Trophoblast cell (in vitro differentiated cells and primary cell): ENCODE results near the gene INO80E.
A peak's percentile ranks its signal among the peaks of the same experiment; 100 is the strongest.
"Not testable (repeated sequence)": the region's sequence is repeated elsewhere in the genome, so short reads cannot be mapped to it uniquely, and the experiment has no call there.

Source experiments
- DNase-seq, 2 donors: peaks; one replicate each; pipeline ENCODE4 v3.0.0-alpha.2; 2016
- H2AFZ ChIP-seq: 2 replicates; pipeline ENCODE4 v1.6.1; 2013; ENCODE audit warnings: low read length, moderate library complexity, mild to moderate bottlenecking; ENCODE audit not compliant: insufficient read depth, poor library complexity
- H2AK5ac ChIP-seq: 2 replicates; pipeline ENCODE4 v1.6.1; 2013; ENCODE audit warnings: mild to moderate bottlenecking, low read length
- H2BK120ac ChIP-seq: 2 replicates; pipeline ENCODE4 v1.6.1; 2013; ENCODE audit warnings: low read length, mild to moderate bottlenecking, moderate library complexity; ENCODE audit not compliant: insufficient read depth, poor library complexity
- H2BK12ac ChIP-seq: 2 replicates; pipeline ENCODE4 v1.6.1; 2013; ENCODE audit warnings: mild to moderate bottlenecking, low read length, moderate library complexity
- H2BK5ac ChIP-seq: 2 replicates; pipeline ENCODE4 v1.6.1; 2013; ENCODE audit warnings: low read length, low read depth, moderate library complexity, mild to moderate bottlenecking; ENCODE audit not compliant: poor library complexity
- H3K14ac ChIP-seq: 2 replicates; pipeline ENCODE4 v1.6.1; 2013; ENCODE audit warnings: mild to moderate bottlenecking, low read length
- H3K18ac ChIP-seq: 2 replicates; pipeline ENCODE4 v1.6.1; 2013; ENCODE audit warnings: mild to moderate bottlenecking, low read length
- H3K23ac ChIP-seq: 2 replicates; pipeline ENCODE4 v1.6.1; 2013; ENCODE audit warnings: low read length
- H3K27ac ChIP-seq: 2 replicates; pipeline ENCODE4 v1.5.1; 2013; ENCODE audit warnings: low read depth, mild to moderate bottlenecking, inconsistent platforms, low read length, moderate library complexity
- H3K27me3 ChIP-seq: 2 replicates; pipeline ENCODE4 v1.6.1; 2013; ENCODE audit warnings: inconsistent platforms, mild to moderate bottlenecking, low read length, moderate library complexity; ENCODE audit not compliant: insufficient read depth
- H3K36me3 ChIP-seq, 2 experiments: 1 replicate in 1 of 2; 2 replicates in 1 of 2; pipeline ENCODE4 v1.6.1; 2013; ENCODE audit warnings: low read length in 2 of 2, mild to moderate bottlenecking in 2 of 2, moderate library complexity in 1 of 2; ENCODE audit not compliant: insufficient read depth in 2 of 2, control insufficient read depth in 1 of 2
- H3K4ac ChIP-seq: 2 replicates; pipeline ENCODE4 v1.6.1; 2013; ENCODE audit warnings: low read depth, mild to moderate bottlenecking, low read length, moderate library complexity
- H3K4me1 ChIP-seq, 2 experiments: 1 replicate in 1 of 2; 2 replicates in 1 of 2; pipeline ENCODE4 v1.6.1; 2013; ENCODE audit warnings: low read length in 2 of 2, mild to moderate bottlenecking in 2 of 2, moderate library complexity in 1 of 2; ENCODE audit not compliant: insufficient read depth in 2 of 2, control insufficient read depth in 1 of 2
- H3K4me2 ChIP-seq: 2 replicates; pipeline ENCODE4 v1.6.1; 2013; ENCODE audit warnings: inconsistent platforms, mild to moderate bottlenecking, low read length, moderate library complexity
- H3K4me3 ChIP-seq: 2 replicates; pipeline ENCODE4 v1.5.1; 2013; ENCODE audit warnings: mild to moderate bottlenecking, low read depth, low read length, inconsistent platforms
- H3K79me1 ChIP-seq: one replicate; pipeline ENCODE4 v1.6.1; 2013; ENCODE audit warnings: low read length
- H3K79me2 ChIP-seq: 2 replicates; pipeline ENCODE4 v1.6.1; 2013; ENCODE audit warnings: low read length, mild to moderate bottlenecking; ENCODE audit not compliant: control insufficient read depth, insufficient read depth, poor library complexity
- H3K9ac ChIP-seq: 2 replicates; pipeline ENCODE4 v1.6.1; 2013; ENCODE audit warnings: mild to moderate bottlenecking, low read length
- H3K9me3 ChIP-seq: 2 replicates; pipeline ENCODE4 v1.6.1; 2013; ENCODE audit warnings: low read depth, mild to moderate bottlenecking, control low read depth, inconsistent platforms, low read length; ENCODE audit not compliant: insufficient read depth
- H4K12ac ChIP-seq: 2 replicates; pipeline ENCODE4 v1.6.1; 2013; ENCODE audit warnings: low read depth, mild to moderate bottlenecking, low read length, moderate library complexity
- H4K8ac ChIP-seq: 2 replicates; pipeline ENCODE4 v1.6.1; 2013; ENCODE audit warnings: low read depth, mild to moderate bottlenecking, low read length, moderate library complexity
- H4K91ac ChIP-seq: one replicate; pipeline ENCODE4 v1.6.1; 2013; ENCODE audit warnings: low read depth, mild to moderate bottlenecking, low read length, moderate library complexity
- WGBS: extraction: QIAGEN DNeasy Blood & Tissue Kit; methylation state at CpG from one replicate; pipeline ENCODE4 v1.1.7; 2013; ENCODE audit warnings: missing lambda C conversion rate; ENCODE audit not compliant: insufficient read length, insufficient coverage; ENCODE audit errors: extremely low coverage; 5-methylcytosine and 5-hydroxymethylcytosine counted together

The INO80E gene

GRCh38 chr16:30009990-30010843, 14.2 kb downstream of the INO80E start:
- Histone ChIP-seq H3K79me1 (no peaks in the 10 kb centered on the region), H3K27ac (no peak overlapping the region), H2AFZ (no peak overlapping the region), H2BK5ac (no peak overlapping the region), H3K9ac (no peak overlapping the region), H3K36me3 (peaks cover 7 to 9% of the 10 kb centered on the region in 2 experiments), H3K4me2 (peak overlapping the region; percentile 89), H2BK120ac (no peak overlapping the region), H3K27me3 (peaks cover 21% of the 10 kb centered on the region), H3K4ac (no peak overlapping the region), H3K14ac (no peak overlapping the region), H4K8ac (no peak overlapping the region), H3K9me3 (peaks cover 5% of the 10 kb centered on the region), H3K4me1 (peaks cover 2% of the 10 kb centered on the region in 2 experiments), H3K4me3 (no peak overlapping the region), H4K12ac (no peak overlapping the region), H3K23ac (no peak overlapping the region), H3K18ac (no peak overlapping the region), H2AK5ac (no peak overlapping the region), H3K79me2 (no peaks in the 10 kb centered on the region), H2BK12ac (no peak overlapping the region), H4K91ac (no peak overlapping the region)
- no peak for DNase-seq
- WGBS: no CpG with 5 or more reads among the region's 34 CpGs

- H3K23ac ChIP-seq: no peak within 1 kb of the TSS
- no peaks in the 10 kb centered on the region for H3K79me2 ChIP-seq
- H4K12ac ChIP-seq: no peak within 1 kb of the TSS
- no peak for DNase-seq
- H3K9ac ChIP-seq: no peak within 1 kb of the TSS
- H3K4me2 ChIP-seq: peak within 1 kb of the TSS; percentile 89
- no peak within 1 kb of the TSS for H3K14ac ChIP-seq
- peak within 1 kb of the TSS; percentile 67 for H3K4me3 ChIP-seq
- no CpG with 5 or more reads among the region's 99 CpGs for WGBS
- H3K27me3 ChIP-seq: peaks cover 21% of the 10 kb centered on the region
- H2BK120ac ChIP-seq: no peak within 1 kb of the TSS
- H2AK5ac ChIP-seq: no peak within 1 kb of the TSS
- peak within 1 kb of the TSS; percentile 72 for H2AFZ ChIP-seq
- H3K18ac ChIP-seq: no peak within 1 kb of the TSS
- peaks cover 1 to 2% of the 10 kb centered on the region in 2 experiments for H3K36me3 ChIP-seq
- H3K27ac ChIP-seq: no peak within 1 kb of the TSS
- H4K91ac ChIP-seq: no peak within 1 kb of the TSS
- no peaks in the 10 kb centered on the region for H3K79me1 ChIP-seq
- no peak within 1 kb of the TSS for H4K8ac ChIP-seq
- H2BK12ac ChIP-seq: no peak within 1 kb of the TSS
- H2BK5ac ChIP-seq: no peak within 1 kb of the TSS
- no peak within 1 kb of the TSS for H3K4ac ChIP-seq
- peaks cover 5% of the 10 kb centered on the region for H3K9me3 ChIP-seq
- H3K4me1 ChIP-seq: peaks cover 2% of the 10 kb centered on the region in 2 experiments
Observed at GRCh38 chr16:30010844-30011713, 15.0 kb downstream of the INO80E start, which contains the start of gene DOC2A. Gene DOC2A (minus strand): TSS chr16:30011027. CDS start chr16:30010222, 805 bp downstream.

GRCh38 chr16:30011714-30012504, 15.9 kb downstream of the INO80E start:
- Histone ChIP-seq H3K4me1 (peaks cover 2% of the 10 kb centered on the region in 2 experiments), H3K4me2 (peak overlapping the region; percentile 89), H3K4me3 (no peak overlapping the region), H4K12ac (no peak overlapping the region), H2BK120ac (no peak overlapping the region), H4K8ac (no peak overlapping the region), H2AFZ (no peak overlapping the region), H3K79me2 (no peaks in the 10 kb centered on the region), H3K9me3 (peaks cover 5% of the 10 kb centered on the region), H2BK12ac (no peak overlapping the region), H2BK5ac (no peak overlapping the region), H3K14ac (no peak overlapping the region), H3K9ac (no peak overlapping the region), H2AK5ac (no peak overlapping the region), H3K23ac (no peak overlapping the region), H3K27me3 (peaks cover 21% of the 10 kb centered on the region), H3K79me1 (no peaks in the 10 kb centered on the region), H3K36me3 (no peaks in the 10 kb centered on the region), H3K27ac (no peak overlapping the region), H3K18ac (no peak overlapping the region), H4K91ac (no peak overlapping the region), H3K4ac (no peak overlapping the region)
- no peak for DNase-seq
- no CpG with 5 or more reads among the region's 31 CpGs for WGBS

GRCh38 chr16:30012598-30012997, 16.6 kb downstream of the INO80E start:
- H3K18ac ChIP-seq, DNase-seq, H4K91ac ChIP-seq, H3K4me3 ChIP-seq, H3K79me1 ChIP-seq, H3K14ac ChIP-seq, H3K4ac ChIP-seq, H3K9me3 ChIP-seq, H4K8ac ChIP-seq, H2AFZ ChIP-seq, H4K12ac ChIP-seq, H2AK5ac ChIP-seq, H3K27ac ChIP-seq, H3K4me2 ChIP-seq, H3K79me2 ChIP-seq, H2BK5ac ChIP-seq, H3K23ac ChIP-seq, H2BK120ac ChIP-seq, H2BK12ac ChIP-seq, H3K9ac ChIP-seq, H3K36me3 ChIP-seq, H3K4me1 ChIP-seq: not testable (repeated sequence)
- no CpG with 5 or more reads among the region's 14 CpGs for whole genome bisulfite sequencing
- H3K27me3 ChIP-seq: peaks cover 21% of the 10 kb centered on the region
